ELF-1 (cell line): Measurements from ENCODE around the gene SHROOM3.
"Not testable (repeated sequence)": the region's sequence is repeated elsewhere in the genome, so short reads cannot be mapped to it uniquely, and the experiment has no call there.

ENCODE experiments used
- DNase-seq: peaks from one replicate; pipeline ENCODE4 v3.0.0-alpha.2; 2016; ENCODE audit warnings: low read depth, low spot score

The SHROOM3 gene

GRCh38 chr4:76592460-76592859, 157.4 kb downstream of the SHROOM3 start:
- DNase-seq, result no peak

- no peak for DNase-seq
Observed at GRCh38 chr4:76594173-76594572, 159.1 kb downstream of the SHROOM3 start.

- DNase-seq, result no peak
Observed at GRCh38 chr4:76595435-76595834, 160.4 kb downstream of the SHROOM3 start.

- no peak for DNase-seq
Observed at GRCh38 chr4:76596713-76597112, 161.7 kb downstream of the SHROOM3 start.

GRCh38 chr4:76597423-76597979, 162.5 kb downstream of the SHROOM3 start:
- no peak for DNase-seq

GRCh38 chr4:76600447-76600846, 165.4 kb downstream of the SHROOM3 start:
- no peak for DNase-seq

- no peak for DNase-seq
Observed at GRCh38 chr4:76601791-76602190, 166.8 kb downstream of the SHROOM3 start.

- no peak for DNase-seq
Observed at GRCh38 chr4:76605099-76605563, 170.1 kb downstream of the SHROOM3 start.

GRCh38 chr4:76606645-76607265, 171.7 kb downstream of the SHROOM3 start:
- DNase-seq, result no peak

GRCh38 chr4:76607266-76607799, 172.3 kb downstream of the SHROOM3 start:
- DNase-seq, result peak; percentile 23

- DNase-seq, result no peak
Observed at GRCh38 chr4:76607846-76608245, 172.8 kb downstream of the SHROOM3 start.

- not testable (repeated sequence) for DNase-seq
Observed at GRCh38 chr4:76608549-76608948, 173.5 kb downstream of the SHROOM3 start.

GRCh38 chr4:76610751-76611547, 175.9 kb downstream of the SHROOM3 start:
- DNase-seq, result no peak

- no peak for DNase-seq
Observed at GRCh38 chr4:76611616-76612207, 176.7 kb downstream of the SHROOM3 start.

- DNase-seq, result no peak
Observed at GRCh38 chr4:76614589-76614988, 179.6 kb downstream of the SHROOM3 start.

- DNase-seq, result no peak
Observed at GRCh38 chr4:76615999-76616398, 181.0 kb downstream of the SHROOM3 start.

GRCh38 chr4:76616526-76616925, 181.5 kb downstream of the SHROOM3 start:
- no peak for DNase-seq

- DNase-seq, result no peak
Observed at GRCh38 chr4:76620723-76621468, 185.9 kb downstream of the SHROOM3 start.

- no peak for DNase-seq
Observed at GRCh38 chr4:76622126-76622525, 187.1 kb downstream of the SHROOM3 start.

GRCh38 chr4:76622717-76623116, 187.7 kb downstream of the SHROOM3 start:
- no peak for DNase-seq
